GM12878 (cell line): ENCODE measurements around the gene PRR15. TPM values are rescaled to one million over a fixed set of nuclear protein-coding genes. Genes with fewer than 3 reads are reported as not detected.

Experiments
- ATAC-seq: fragments of 200-7000 bp; cut with Tn5 transposase; 3 replicates; pipeline ENCODE4 v1.9.1; 2020; ENCODE audit warnings: mild to moderate bottlenecking, moderate library complexity
- BruUV-seq: library from RNA; stranded (reverse); fragments of 400-500 nt; replicated peaks from 2 replicates; lab custom pipeline; 2021; lab: Mats Ljungman, UMichigan
- CTCF ChIA-PET: fragments of 300-600 bp; sonication (Branson Sonifier 250); formaldehyde crosslinking; extraction: SDS; loops from one replicate; lab custom pipeline; 2021; ENCODE audit warnings: inconsistent platforms; lab: Yijun Ruan, JAX
- POLR2A ChIA-PET: fragments of 350-600 bp; formaldehyde crosslinking; extraction: SDS; loops from one replicate; lab custom pipeline; 2021; ENCODE audit warnings: inconsistent platforms; lab: Charles Lee
- RAD21 ChIA-PET: fragments of 300-600 bp; sonication (Branson Sonifier 250); formaldehyde crosslinking; loops from one replicate; lab custom pipeline; 2023; ENCODE audit warnings: antibody characterized with exemption; ENCODE audit not compliant: unreplicated experiment; lab: Charles Lee
- SMC1A ChIA-PET: fragments of 300-600 bp; sonication (Branson Sonifier 250); formaldehyde crosslinking; loops from one replicate; lab custom pipeline; 2023; ENCODE audit not compliant: unreplicated experiment, uncharacterized antibody; lab: Charles Lee
- DNase-seq: peaks from one replicate; pipeline ENCODE4 v3.0.0-alpha.2; 2011; ENCODE audit warnings: low read depth, low spot score
- FAIRE-seq: peaks from 3 replicates; lab custom pipeline; 2011; peaks lifted over from hg19 to GRCh38; lab: Jason Lieb, UNC
- H2AFZ ChIP-seq: 2 replicates; pipeline ENCODE4 v1.6.0; 2011; ENCODE audit warnings: low read depth, low read length, control low read depth; ENCODE audit not compliant: control insufficient read depth
- H3K27ac ChIP-seq: 2 replicates; pipeline ENCODE4 v1.5.1; 2011; ENCODE audit warnings: control low read depth; ENCODE audit not compliant: control insufficient read depth, insufficient read depth
- H3K27me3 ChIP-seq, 2 experiments: replicated peaks in 1 of 2; 2 replicates each; pipeline versions ENCODE4 v1.6.0 to v1.6.1; 2011; ENCODE audit warnings: low read length in 1 of 2; ENCODE audit not compliant: control insufficient read depth in 2 of 2, insufficient read depth in 2 of 2
- H3K36me3 ChIP-seq, 2 experiments: 2 replicates each; pipeline ENCODE4 v1.5.1; 2011; ENCODE audit warnings: low read length in 1 of 2; ENCODE audit not compliant: control insufficient read depth in 2 of 2, insufficient read depth in 2 of 2
- H3K4me1 ChIP-seq: 2 replicates; pipeline ENCODE4 v1.6.1; 2011; ENCODE audit warnings: mild to moderate bottlenecking, low read length, moderate library complexity, mixed read lengths; ENCODE audit not compliant: control insufficient read depth, insufficient read depth
- H3K4me2 ChIP-seq: 2 replicates; pipeline ENCODE4 v1.6.0; 2011; ENCODE audit warnings: control low read depth; ENCODE audit not compliant: control insufficient read depth, insufficient read depth
- H3K4me3 ChIP-seq: fragments of 200-600 bp; sonication (generic); 2 replicates; pipeline ENCODE4 v1.5.1; 2016
- H3K79me2 ChIP-seq: 2 replicates; pipeline ENCODE4 v1.6.0; 2011; ENCODE audit warnings: low read length; ENCODE audit not compliant: control insufficient read depth, insufficient read depth
- H3K9ac ChIP-seq: 2 replicates; pipeline ENCODE4 v1.8.0; 2011; ENCODE audit warnings: low read length, control low read depth, mixed read lengths; ENCODE audit not compliant: control insufficient read depth, insufficient read depth
- H3K9me3 ChIP-seq: replicated peaks from 3 replicates; pipeline ENCODE4 v1.5.1; 2011; ENCODE audit warnings: mild to moderate bottlenecking, low read length; ENCODE audit not compliant: control insufficient read depth, insufficient read depth
- H4K20me1 ChIP-seq: 2 replicates; pipeline ENCODE4 v1.6.0; 2011; ENCODE audit not compliant: control insufficient read depth, insufficient read depth
- FOXM1 ChIP-seq: IDR thresholded peaks from 2 replicates; pipeline ENCODE4 v1.6.1; 2012; ENCODE audit warnings: low read depth, mild to moderate bottlenecking, inconsistent platforms, low read length, moderate library complexity
- GABPA ChIP-seq: IDR thresholded peaks from 2 replicates; pipeline ENCODE4 v1.6.1; 2014; ENCODE audit warnings: antibody characterized with exemption, low read depth, mild to moderate bottlenecking, inconsistent platforms
- IRF3 ChIP-seq: fragments of 450-650 bp; IDR thresholded peaks from 2 replicates; pipeline ENCODE4 v1.6.1; 2014; ENCODE audit warnings: mild to moderate bottlenecking
- KDM1A ChIP-seq: fragments of 200-600 bp; sonication (generic); IDR thresholded peaks from 2 replicates; pipeline ENCODE4 v1.6.1; 2016; ENCODE audit warnings: borderline replicate concordance
- KLF5 ChIP-seq: fragments of 450-650 bp; IDR thresholded peaks from 2 replicates; pipeline ENCODE4 v1.6.1; 2014; ENCODE audit warnings: mild to moderate bottlenecking; ENCODE audit not compliant: partially characterized antibody
- NRF1 ChIP-seq: conservative IDR thresholded peaks from 2 replicates; pipeline ENCODE4 v1.6.1; 2011; ENCODE audit warnings: mild to moderate bottlenecking, low read depth, low read length, improper control_type of control experiment
- PAX5 ChIP-seq: IDR thresholded peaks from 2 replicates; pipeline ENCODE4 v1.6.1; 2011; ENCODE audit warnings: low read depth, low read length, borderline replicate concordance
- PAX8 ChIP-seq: fragments of 450-650 bp; IDR thresholded peaks from 2 replicates; pipeline ENCODE4 v1.6.1; 2017; ENCODE audit warnings: mild to moderate bottlenecking, moderate library complexity
- RBBP5 ChIP-seq: fragments of 200-600 bp; sonication (generic); conservative IDR thresholded peaks from 2 replicates; pipeline ENCODE4 v1.6.1; 2016
- SKIL ChIP-seq: fragments of 450-650 bp; IDR thresholded peaks from 2 replicates; pipeline ENCODE4 v1.6.1; 2017; ENCODE audit warnings: mild to moderate bottlenecking, low read depth, inconsistent platforms; ENCODE audit not compliant: poor library complexity, severe bottlenecking
- TBL1XR1 ChIP-seq: IDR thresholded peaks from 2 replicates; pipeline ENCODE4 v1.6.1; 2012; ENCODE audit warnings: low read depth, low read length, improper control_type of control experiment
- USF2 ChIP-seq: IDR thresholded peaks from 2 replicates; pipeline ENCODE4 v1.6.1; 2011; ENCODE audit warnings: low read depth, low read length, improper control_type of control experiment, borderline replicate concordance
- ZSCAN29 ChIP-seq: fragments of 450-650 bp; IDR thresholded peaks from 2 replicates; pipeline ENCODE4 v1.6.1; 2017; ENCODE audit warnings: mild to moderate bottlenecking, moderate library complexity
- WGBS: methylation state at CpG from one replicate; pipeline ENCODE4 v1.1.6; 2016; ENCODE audit warnings: low lambda C conversion rate; ENCODE audit not compliant: insufficient replicate concordance, insufficient coverage; ENCODE audit errors: missing lambda C conversion rate; 5-methylcytosine and 5-hydroxymethylcytosine counted together
- in situ Hi-C: fragments of 300-500 bp; cut with MboI; formaldehyde crosslinking; loops from 9 replicates; pipeline ENCODE4 v1.14.3; 2018; ENCODE audit warnings: mixed read lengths
- intact Hi-C: fragments of 100-400 bp; cut with micrococcal nuclease; formaldehyde crosslinking; loops from one replicate; pipeline ENCODE4 v1.14.2; 2022; ENCODE audit not compliant: unreplicated experiment
- polyA plus RNA-seq, 11 experiments: library from polyadenylated mRNA; depleted of rRNA in 4 of 11; unstranded in 6 of 11; stranded (reverse) in 5 of 11; fragments of >200 nt; fragmentation: Nextera tagmentation in 4 of 11; fragmentation: Illumina TruSeq in 1 of 11; extraction: Ambion mirVana in 4 of 11; extraction: Trizol in 1 of 11; gene quantifications; 1 replicate in 1 of 11; 2 replicates in 10 of 11; pipeline versions ENCODE4 v1.2.1 to v1.2.3, GENCODE V29; 2011 to 2016; ENCODE audit warnings: inconsistent platforms in 2 of 11, missing spikeins in 2 of 11, low read depth in 1 of 11
- total RNA-seq, 4 experiments: library from RNA; depleted of rRNA in 3 of 4; stranded (reverse); fragments of >200 nt in 3 of 4; fragmentation: Illumina TruSeq in 1 of 4; extraction: Trizol in 1 of 4; gene quantifications; 2 replicates each; pipeline versions ENCODE4 v1.2.1 to v1.2.3, GENCODE V29; 2013 to 2021
- TF ChIP-seq, protein P1 (sequence below): fragments of 450-650 bp; formaldehyde crosslinking; IDR thresholded peaks from 2 replicates; pipeline ENCODE4 v1.5.0; 2022; ENCODE audit warnings: mild to moderate bottlenecking, missing genetic modification characterization
- TF ChIP-seq, protein P2 (sequence below): IDR thresholded peaks from 2 replicates; pipeline ENCODE4 v1.6.1; 2012; ENCODE audit warnings: low read length, inconsistent platforms

PRR15 gene
- total and polyA plus RNA-seq, 10 of the 15 experiments (the other 5 are each of a cell fraction or from before 2014, with no cell fraction given) = not detected

DNA sequence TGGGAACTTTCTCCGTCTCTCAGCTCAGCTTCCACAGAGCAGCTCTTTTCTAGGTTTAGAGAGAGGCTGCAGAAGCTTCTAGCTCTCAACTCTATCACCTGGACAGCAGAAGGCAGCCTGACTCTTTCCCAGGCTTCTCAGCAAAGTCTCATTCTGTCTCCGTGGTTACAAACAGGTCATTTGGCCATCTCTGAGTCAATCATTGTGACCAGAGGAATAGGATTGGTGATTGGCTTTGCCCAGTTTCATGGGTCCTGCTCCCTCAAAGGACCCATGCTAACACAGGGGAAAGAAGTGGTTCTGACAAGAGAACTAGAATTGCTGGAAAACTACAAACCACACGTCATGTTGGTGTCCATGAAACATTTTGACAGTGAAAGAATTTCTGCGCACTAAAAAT is 43.6 kb downstream of the PRR15 start:
- DNase-seq (no peak), ATAC-seq (no peak), FAIRE-seq (no peak)
- ChIA-PET POLR2A (no interaction called here), RAD21 (no interaction called here), CTCF (interaction anchor here (1.4 kb wide), 1 partner anchor 314 kb away, joined by 3 read pairs; no protein-coding TSS in a partner anchor), SMC1A (no interaction called here)
- Histone ChIP-seq H3K4me3 (no peak overlapping the region), H3K4me1 (no peaks in the 10 kb centered on the region), H3K27me3 (peaks cover 0 to 2% of the 10 kb centered on the region in 2 experiments; a peak in 1 of 4 replicates), H3K4me2 (no peak overlapping the region), H2AFZ (no peak overlapping the region), H3K79me2 (no peaks in the 10 kb centered on the region), H3K36me3 (no peaks in the 10 kb centered on the region), H3K9me3 (no peaks in the 10 kb centered on the region), H3K27ac (no peak overlapping the region), H3K9ac (no peak overlapping the region), H4K20me1 (no peaks in the 10 kb centered on the region)
- intact Hi-C loops (loop anchor here (10.0 kb wide), 1 partner anchor 682 kb away; no protein-coding TSS in a partner anchor), in situ Hi-C loops (no loop called here)
- 39% methylated on average over 4 of the region's 4 CpGs for WGBS
- no peak for TF ChIP-seq IRF3
- TF ChIP-seq USF2 = no peak
- TF ChIP-seq KDM1A = no peak
- TF ChIP-seq NRF1 = no peak
- TF ChIP-seq, protein P1, sequence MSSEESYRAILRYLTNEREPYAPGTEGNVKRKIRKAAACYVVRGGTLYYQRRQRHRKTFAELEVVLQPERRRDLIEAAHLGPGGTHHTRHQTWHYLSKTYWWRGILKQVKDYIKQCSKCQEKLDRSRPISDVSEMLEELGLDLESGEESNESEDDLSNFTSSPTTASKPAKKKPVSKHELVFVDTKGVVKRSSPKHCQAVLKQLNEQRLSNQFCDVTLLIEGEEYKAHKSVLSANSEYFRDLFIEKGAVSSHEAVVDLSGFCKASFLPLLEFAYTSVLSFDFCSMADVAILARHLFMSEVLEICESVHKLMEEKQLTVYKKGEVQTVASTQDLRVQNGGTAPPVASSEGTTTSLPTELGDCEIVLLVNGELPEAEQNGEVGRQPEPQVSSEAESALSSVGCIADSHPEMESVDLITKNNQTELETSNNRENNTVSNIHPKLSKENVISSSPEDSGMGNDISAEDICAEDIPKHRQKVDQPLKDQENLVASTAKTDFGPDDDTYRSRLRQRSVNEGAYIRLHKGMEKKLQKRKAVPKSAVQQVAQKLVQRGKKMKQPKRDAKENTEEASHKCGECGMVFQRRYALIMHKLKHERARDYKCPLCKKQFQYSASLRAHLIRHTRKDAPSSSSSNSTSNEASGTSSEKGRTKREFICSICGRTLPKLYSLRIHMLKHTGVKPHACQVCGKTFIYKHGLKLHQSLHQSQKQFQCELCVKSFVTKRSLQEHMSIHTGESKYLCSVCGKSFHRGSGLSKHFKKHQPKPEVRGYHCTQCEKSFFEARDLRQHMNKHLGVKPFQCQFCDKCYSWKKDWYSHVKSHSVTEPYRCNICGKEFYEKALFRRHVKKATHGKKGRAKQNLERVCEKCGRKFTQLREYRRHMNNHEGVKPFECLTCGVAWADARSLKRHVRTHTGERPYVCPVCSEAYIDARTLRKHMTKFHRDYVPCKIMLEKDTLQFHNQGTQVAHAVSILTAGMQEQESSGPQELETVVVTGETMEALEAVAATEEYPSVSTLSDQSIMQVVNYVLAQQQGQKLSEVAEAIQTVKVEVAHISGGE (CRISPR knock-in tag) = no peak
- TF ChIP-seq, protein P2, sequence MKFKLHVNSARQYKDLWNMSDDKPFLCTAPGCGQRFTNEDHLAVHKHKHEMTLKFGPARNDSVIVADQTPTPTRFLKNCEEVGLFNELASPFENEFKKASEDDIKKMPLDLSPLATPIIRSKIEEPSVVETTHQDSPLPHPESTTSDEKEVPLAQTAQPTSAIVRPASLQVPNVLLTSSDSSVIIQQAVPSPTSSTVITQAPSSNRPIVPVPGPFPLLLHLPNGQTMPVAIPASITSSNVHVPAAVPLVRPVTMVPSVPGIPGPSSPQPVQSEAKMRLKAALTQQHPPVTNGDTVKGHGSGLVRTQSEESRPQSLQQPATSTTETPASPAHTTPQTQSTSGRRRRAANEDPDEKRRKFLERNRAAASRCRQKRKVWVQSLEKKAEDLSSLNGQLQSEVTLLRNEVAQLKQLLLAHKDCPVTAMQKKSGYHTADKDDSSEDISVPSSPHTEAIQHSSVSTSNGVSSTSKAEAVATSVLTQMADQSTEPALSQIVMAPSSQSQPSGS = no peak
- TF ChIP-seq PAX8 = no peak
- no peak for TF ChIP-seq RBBP5
- no peak for TF ChIP-seq TBL1XR1
- no peak for TF ChIP-seq FOXM1
- no peak for TF ChIP-seq SKIL
- TF ChIP-seq PAX5 = no peak
- TF ChIP-seq ZSCAN29 = no peak
- TF ChIP-seq KLF5 = no peak
- no peak for TF ChIP-seq GABPA
- no TSS peak for BruUV-seq
